Body of pancreas (tissue), 4 donors: Measurements from ENCODE around the gene MYLK4.

ENCODE experiments used
- CTCF ChIP-seq, 7 experiments: fragments of 450-650 bp in 4 of 7; fragments of 200-600 bp in 3 of 7; sonication (generic) in 3 of 7; IDR thresholded peaks; one replicate each; pipeline ENCODE4 v1.5.1; 2016 to 2019; ENCODE audit warnings: antibody characterized with exemption in 7 of 7
- POLR2A ChIP-seq, 3 donors: fragments of 450-650 bp; IDR thresholded peaks; one replicate each; pipeline ENCODE4 v1.6.1; 2016; ENCODE audit warnings: antibody characterized with exemption in 3 of 3, mild to moderate bottlenecking in 2 of 3

DNA sequence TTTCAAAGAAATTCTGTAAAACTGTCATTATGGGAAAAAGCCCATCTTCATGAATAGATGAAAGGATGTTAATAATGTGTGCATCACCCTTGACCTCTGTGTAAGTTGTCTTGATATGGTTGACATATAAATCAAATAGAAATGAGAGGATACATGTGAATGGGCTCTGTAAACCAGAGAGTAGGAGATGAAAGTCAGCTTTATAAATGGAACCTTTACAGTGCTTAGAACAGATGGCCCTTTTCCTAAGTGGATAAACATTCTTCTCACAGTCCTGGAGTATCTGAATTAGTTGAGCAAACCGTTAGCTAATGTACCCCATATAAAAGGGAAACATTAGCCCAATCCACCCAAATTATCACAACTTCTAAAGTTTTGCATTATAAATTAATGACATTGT lies 57.5 kb downstream of the MYLK4 start:
- no peak for TF ChIP-seq CTCF (IDR thresholded peaks at IDR 0.05)
- TF ChIP-seq POLR2A (IDR thresholded peaks at IDR 0.05) = no peak
